Mesothelial cell of epicardium (in vitro differentiated cells): ENCODE measurements around the gene GLE1. TPM values are rescaled to one million over a fixed set of nuclear protein-coding genes. Genes with fewer than 3 reads are reported as not detected.

Experiments
- DNase-seq, 2 experiments: peaks; one replicate each; pipeline ENCODE4 v3.0.0; 2021; ENCODE audit warnings: low spot score in 2 of 2; ENCODE audit not compliant: unreplicated experiment in 2 of 2
- H3K27ac Mint-ChIP-seq: 2 replicates; pipeline ENCODE4 v1.8.0; 2021; ENCODE audit warnings: mixed read lengths
- H3K27me3 Mint-ChIP-seq: 2 replicates; pipeline ENCODE4 v1.8.0; 2021; ENCODE audit warnings: low read depth, mixed read lengths
- H3K36me3 Mint-ChIP-seq: 2 replicates; pipeline ENCODE4 v1.8.0; 2021; ENCODE audit warnings: mixed read lengths
- H3K4me1 Mint-ChIP-seq: 2 replicates; pipeline ENCODE4 v1.8.0; 2021; ENCODE audit warnings: mixed read lengths
- H3K4me3 Mint-ChIP-seq: 2 replicates; pipeline ENCODE4 v1.8.0; 2021; ENCODE audit warnings: mild to moderate bottlenecking, moderate library complexity, mixed read lengths
- H3K9me3 Mint-ChIP-seq: 2 replicates; pipeline ENCODE4 v1.8.0; 2021; ENCODE audit warnings: mixed read lengths
- CTCF ChIP-seq: fragments of 200-600 bp; sonication (generic); IDR thresholded peaks from one replicate; pipeline ENCODE4 v1.5.0; 2021; ENCODE audit warnings: antibody characterized with exemption; ENCODE audit not compliant: unreplicated experiment
- total RNA-seq: library from RNA; stranded (reverse); gene quantifications from 3 replicates; pipeline ENCODE4 v1.2.1, GENCODE V29; 2021

GLE1 gene
- total RNA-seq, 1 donor from 2014 or later = 15.6 TPM

GRCh38 chr9:128532581-128532980 lies 28.1 kb downstream of the GLE1 start:
- no peak for TF ChIP-seq CTCF
- peaks cover 29% of the 10 kb centered on the region for H3K36me3 Mint-ChIP-seq
- no peaks in the 10 kb centered on the region for H3K4me1 Mint-ChIP-seq
- no peaks in the 10 kb centered on the region for H3K27me3 Mint-ChIP-seq
- DNase-seq = no peak
- H3K27ac Mint-ChIP-seq = no peak overlapping the region
- H3K9me3 Mint-ChIP-seq = no peaks in the 10 kb centered on the region
- H3K4me3 Mint-ChIP-seq = no peak overlapping the region

- Mint-ChIP-seq H3K4me1 (no peaks in the 10 kb centered on the region), H3K4me3 (no peak overlapping the region), H3K27ac (no peak overlapping the region), H3K36me3 (peaks cover 32% of the 10 kb centered on the region), H3K9me3 (no peaks in the 10 kb centered on the region), H3K27me3 (no peaks in the 10 kb centered on the region)
- TF ChIP-seq CTCF = no peak
- no peak for DNase-seq
Measured at GRCh38 chr9:128540634-128541360, 36.3 kb downstream of the GLE1 start.

GRCh38 chr9:128546504-128546903 lies 42.0 kb downstream of the GLE1 start:
- Mint-ChIP-seq H3K4me3 (no peak overlapping the region), H3K36me3 (peaks cover 9% of the 10 kb centered on the region), H3K4me1 (peaks cover 21% of the 10 kb centered on the region), H3K27ac (no peak overlapping the region), H3K9me3 (no peaks in the 10 kb centered on the region), H3K27me3 (no peaks in the 10 kb centered on the region)
- DNase-seq = no peak
- no peak for TF ChIP-seq CTCF

GRCh38 chr9:128548876-128549275 lies 44.4 kb downstream of the GLE1 start:
- no peaks in the 10 kb centered on the region for H3K9me3 Mint-ChIP-seq
- no peak for TF ChIP-seq CTCF
- no peak for DNase-seq
- peaks cover 25% of the 10 kb centered on the region for H3K4me1 Mint-ChIP-seq
- H3K27me3 Mint-ChIP-seq = no peaks in the 10 kb centered on the region
- no peak overlapping the region for H3K27ac Mint-ChIP-seq
- H3K4me3 Mint-ChIP-seq = no peak overlapping the region
- peaks cover 1% of the 10 kb centered on the region for H3K36me3 Mint-ChIP-seq

GRCh38 chr9:128550226-128550625 lies 45.7 kb downstream of the GLE1 start:
- TF ChIP-seq CTCF = no peak
- no peaks in the 10 kb centered on the region for H3K27me3 Mint-ChIP-seq
- peak overlapping the region; percentile 74 for H3K27ac Mint-ChIP-seq
- no peaks in the 10 kb centered on the region for H3K9me3 Mint-ChIP-seq
- no peak for DNase-seq
- H3K4me1 Mint-ChIP-seq = peaks cover 25% of the 10 kb centered on the region
- no peaks in the 10 kb centered on the region for H3K36me3 Mint-ChIP-seq
- no peak overlapping the region for H3K4me3 Mint-ChIP-seq
